IPS-15b (cell line): ENCODE measurements around the gene FARSA.

Source experiments
- H3K27me3 ChIP-seq: one replicate; pipeline ENCODE4 v1.6.1; 2013; ENCODE audit warnings: low read length; ENCODE audit not compliant: control insufficient read depth, insufficient read depth
- H3K36me3 ChIP-seq: one replicate; pipeline ENCODE4 v1.6.1; 2013; ENCODE audit warnings: low read length; ENCODE audit not compliant: control insufficient read depth, insufficient read depth
- H3K4me1 ChIP-seq: one replicate; pipeline ENCODE4 v1.6.1; 2013; ENCODE audit warnings: mild to moderate bottlenecking, low read length; ENCODE audit not compliant: control insufficient read depth, insufficient read depth
- H3K4me3 ChIP-seq: one replicate; pipeline ENCODE4 v1.5.1; 2013; ENCODE audit warnings: low read depth, low read length
- H3K9ac ChIP-seq: one replicate; pipeline ENCODE4 v1.6.1; 2013; ENCODE audit warnings: low read depth, mild to moderate bottlenecking, low read length
- H3K9me3 ChIP-seq: one replicate; pipeline ENCODE4 v1.6.1; 2013; ENCODE audit warnings: mild to moderate bottlenecking, low read length; ENCODE audit not compliant: control insufficient read depth, insufficient read depth

The FARSA gene

GRCh38 chr19:12943437-12944044 is 10.0 kb upstream of the FARSA start:
- H3K27me3 ChIP-seq: no peaks in the 10 kb centered on the region
- peaks cover 62% of the 10 kb centered on the region for H3K36me3 ChIP-seq
- peaks cover 4% of the 10 kb centered on the region for H3K4me1 ChIP-seq
- no peaks in the 10 kb centered on the region for H3K9me3 ChIP-seq
- no peak overlapping the region for H3K4me3 ChIP-seq
- H3K9ac ChIP-seq: no peak overlapping the region

- H3K36me3 ChIP-seq: peaks cover 51% of the 10 kb centered on the region
- no peak overlapping the region for H3K4me3 ChIP-seq
- H3K4me1 ChIP-seq: peaks cover 4% of the 10 kb centered on the region
- H3K9me3 ChIP-seq: no peaks in the 10 kb centered on the region
- no peaks in the 10 kb centered on the region for H3K27me3 ChIP-seq
- H3K9ac ChIP-seq: peak overlapping the region; percentile 8
Observed at GRCh38 chr19:12940897-12941296, 7.4 kb upstream of the FARSA start.

GRCh38 chr19:12939975-12940423 is 6.5 kb upstream of the FARSA start:
- H3K27me3 ChIP-seq: no peaks in the 10 kb centered on the region
- peaks cover 4% of the 10 kb centered on the region for H3K4me1 ChIP-seq
- H3K9ac ChIP-seq: no peak overlapping the region
- peaks cover 51% of the 10 kb centered on the region for H3K36me3 ChIP-seq
- no peaks in the 10 kb centered on the region for H3K9me3 ChIP-seq
- peak overlapping the region; percentile 88 for H3K4me3 ChIP-seq

GRCh38 chr19:12938779-12939601 is 5.5 kb upstream of the FARSA start:
- Histone ChIP-seq H3K4me1 (peaks cover 6% of the 10 kb centered on the region), H3K4me3 (peak overlapping the region; percentile 88), H3K9ac (peak overlapping the region; percentile 82), H3K9me3 (no peaks in the 10 kb centered on the region), H3K27me3 (no peaks in the 10 kb centered on the region), H3K36me3 (peaks cover 46% of the 10 kb centered on the region)

GRCh38 chr19:12937927-12938778 is 4.6 kb upstream of the FARSA start, which contains the start of gene CALR:
CALR (plus strand) TSS chr19:12938609; CDS start chr19:12938680, 71 bp downstream.
- Histone ChIP-seq H3K9ac (peak within 1 kb of the TSS; percentile 82), H3K4me1 (peaks cover 7% of the 10 kb centered on the region), H3K36me3 (peaks cover 41% of the 10 kb centered on the region)

GRCh38 chr19:12937093-12937926 is 3.8 kb upstream of the FARSA start:
- Histone ChIP-seq H3K4me3 (peak overlapping the region; percentile 88), H3K36me3 (peaks cover 37% of the 10 kb centered on the region), H3K9me3 (no peaks in the 10 kb centered on the region), H3K27me3 (no peaks in the 10 kb centered on the region), H3K4me1 (peaks cover 7% of the 10 kb centered on the region), H3K9ac (peak overlapping the region; percentile 51)

More at GRCh38 chr19:12937927-12938778, 4.6 kb upstream of the FARSA start, which contains the start of gene CALR:
- peak within 1 kb of the TSS; percentile 88 for H3K4me3 ChIP-seq
- no peaks in the 10 kb centered on the region for H3K9me3 ChIP-seq
- no peaks in the 10 kb centered on the region for H3K27me3 ChIP-seq

- no peaks in the 10 kb centered on the region for H3K9me3 ChIP-seq
- H3K9ac ChIP-seq: no peak overlapping the region
- H3K4me1 ChIP-seq: peaks cover 7% of the 10 kb centered on the region
- peaks cover 31% of the 10 kb centered on the region for H3K36me3 ChIP-seq
- no peaks in the 10 kb centered on the region for H3K27me3 ChIP-seq
- H3K4me3 ChIP-seq: no peak overlapping the region
Observed at GRCh38 chr19:12936582-12936981, 3.1 kb upstream of the FARSA start.

GRCh38 chr19:12935071-12935470 is 1.6 kb upstream of the FARSA start:
- H3K9me3 ChIP-seq: no peaks in the 10 kb centered on the region
- peaks cover 23% of the 10 kb centered on the region for H3K36me3 ChIP-seq
- no peak overlapping the region for H3K4me3 ChIP-seq
- H3K4me1 ChIP-seq: peaks cover 7% of the 10 kb centered on the region
- no peaks in the 10 kb centered on the region for H3K27me3 ChIP-seq
- no peak overlapping the region for H3K9ac ChIP-seq

- peak overlapping the region; percentile 99 for H3K4me3 ChIP-seq
- H3K27me3 ChIP-seq: no peaks in the 10 kb centered on the region
- H3K36me3 ChIP-seq: peaks cover 35% of the 10 kb centered on the region
- peaks cover 2% of the 10 kb centered on the region for H3K4me1 ChIP-seq
- H3K9ac ChIP-seq: peak overlapping the region; percentile 96
- no peaks in the 10 kb centered on the region for H3K9me3 ChIP-seq
Observed at GRCh38 chr19:12932392-12933286, 872 bp downstream of the FARSA start.

- peaks cover 2% of the 10 kb centered on the region for H3K4me1 ChIP-seq
- no peak overlapping the region for H3K9ac ChIP-seq
- no peaks in the 10 kb centered on the region for H3K27me3 ChIP-seq
- peaks cover 47% of the 10 kb centered on the region for H3K36me3 ChIP-seq
- H3K4me3 ChIP-seq: no peak overlapping the region
- H3K9me3 ChIP-seq: no peaks in the 10 kb centered on the region
Observed at GRCh38 chr19:12930002-12930645, 3.4 kb downstream of the FARSA start.
